T-helper 17 cell (primary cell): ENCODE measurements around the gene HMX3. TPM values are rescaled to one million over a fixed set of nuclear protein-coding genes. Genes with fewer than 3 reads are reported as not detected.
"Not testable (repeated sequence)": the region's sequence is repeated elsewhere in the genome, so short reads cannot be mapped to it uniquely, and the experiment has no call there.

ENCODE experiments used
- ATAC-seq: fragments of 150-1000 bp; cut with Tn5 transposase; 2 replicates; pipeline ENCODE4 v1.10.0; 2021; ENCODE audit warnings: mild to moderate bottlenecking, moderate library complexity
- DNase-seq, 3 donors: peaks; one replicate each; pipeline versions ENCODE4 v3.0.0 to v3.0.0-alpha.2; 2020 to 2021
- H3K9me3 ChIP-seq: one replicate; pipeline ENCODE4 v1.7.0; 2013; ENCODE audit warnings: low read length, mild to moderate bottlenecking; ENCODE audit not compliant: control insufficient read depth, poor library complexity, severe bottlenecking
- H3K27ac Mint-ChIP-seq: one replicate; pipeline ENCODE4 v1.8.0; 2022; ENCODE audit warnings: mild to moderate bottlenecking, moderate library complexity, mixed read lengths
- H3K27me3 Mint-ChIP-seq: one replicate; pipeline ENCODE4 v1.8.0; 2022; ENCODE audit warnings: mixed read lengths
- H3K36me3 Mint-ChIP-seq: one replicate; pipeline ENCODE4 v1.8.0; 2022; ENCODE audit warnings: low read depth, mixed read lengths
- H3K4me1 Mint-ChIP-seq: one replicate; pipeline ENCODE4 v1.8.0; 2022; ENCODE audit warnings: mild to moderate bottlenecking, mixed read lengths
- H3K4me3 Mint-ChIP-seq: one replicate; pipeline ENCODE4 v1.8.0; 2022; ENCODE audit warnings: mild to moderate bottlenecking, moderate library complexity, mixed read lengths
- total RNA-seq, 4 donors: library from RNA in 2 of 4; stranded (reverse) in 2 of 4; gene quantifications; one replicate each; pipeline ENCODE4 v1.2.3 and lab custom pipeline; 2022 to 2026

The HMX3 gene
- total RNA-seq, 2 donors from 2014 or later: 0.39 TPM; not detected in 1

DNA sequence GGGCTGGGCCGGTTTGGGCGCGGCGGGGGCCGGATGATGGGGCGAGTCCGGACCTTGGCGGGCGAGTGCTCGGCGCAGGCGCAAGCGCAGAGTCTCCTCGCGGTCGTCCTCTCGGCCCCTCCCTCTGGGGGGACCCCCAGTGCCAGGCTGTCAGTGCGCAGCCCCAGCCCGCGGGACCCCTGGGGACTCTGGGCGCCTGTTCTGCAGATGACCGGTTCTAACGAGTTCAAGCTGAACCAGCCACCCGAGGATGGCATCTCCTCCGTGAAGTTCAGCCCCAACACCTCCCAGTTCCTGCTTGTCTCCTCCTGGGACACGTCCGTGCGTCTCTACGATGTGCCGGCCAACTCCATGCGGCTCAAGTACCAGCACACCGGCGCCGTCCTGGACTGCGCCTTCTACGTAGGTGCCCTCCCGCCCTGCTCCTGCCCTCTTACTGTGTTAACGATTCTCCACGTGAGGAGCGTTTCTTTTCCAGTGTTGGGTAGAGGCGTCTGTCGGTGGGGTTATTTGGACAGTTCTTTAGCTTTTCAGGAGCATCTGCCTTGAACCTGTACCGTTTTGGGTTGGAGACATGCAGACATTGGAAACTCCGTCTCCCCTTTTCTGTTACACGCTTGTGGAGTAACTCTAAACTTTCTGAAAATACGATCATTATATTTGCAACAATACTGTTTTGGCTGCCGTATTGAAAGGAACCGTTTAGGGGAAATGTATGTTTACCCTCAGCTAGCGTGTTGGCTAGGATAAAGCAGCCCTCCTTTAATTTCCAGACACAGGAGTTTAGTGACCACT is 19.1 kb downstream of the HMX3 start:
- peak; percentile 12 for ATAC-seq
- peak overlapping the region; percentile 100 for H3K4me3 Mint-ChIP-seq
- peaks cover 14% of the 10 kb centered on the region for H3K36me3 Mint-ChIP-seq
- no peaks in the 10 kb centered on the region for H3K9me3 ChIP-seq
- H3K27me3 Mint-ChIP-seq: peaks cover 5% of the 10 kb centered on the region
- H3K27ac Mint-ChIP-seq: peak overlapping the region; percentile 98
- H3K4me1 Mint-ChIP-seq: peaks cover 45% of the 10 kb centered on the region
- peak in 1 of 3 donors; percentile 31 for DNase-seq

DNA sequence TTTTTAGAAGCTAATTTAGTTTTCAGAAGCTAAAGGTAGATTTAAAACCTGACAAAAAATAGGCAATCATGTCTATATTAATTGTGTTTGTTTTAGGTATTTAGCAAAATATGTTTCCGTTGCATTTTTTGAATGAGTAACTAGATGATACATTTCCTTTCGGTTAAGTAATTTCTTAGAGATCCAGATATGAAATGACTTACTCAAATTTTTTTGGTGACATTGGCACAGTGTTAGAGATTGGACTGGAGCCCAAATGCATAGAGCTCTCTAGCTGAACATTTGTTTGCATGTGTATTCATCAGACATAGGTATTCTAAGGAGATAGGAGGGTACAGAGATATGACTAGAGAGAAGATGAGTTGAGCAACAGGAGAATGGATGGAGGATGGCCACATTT is 20.3 kb downstream of the HMX3 start:
- no peak for DNase-seq

DNA sequence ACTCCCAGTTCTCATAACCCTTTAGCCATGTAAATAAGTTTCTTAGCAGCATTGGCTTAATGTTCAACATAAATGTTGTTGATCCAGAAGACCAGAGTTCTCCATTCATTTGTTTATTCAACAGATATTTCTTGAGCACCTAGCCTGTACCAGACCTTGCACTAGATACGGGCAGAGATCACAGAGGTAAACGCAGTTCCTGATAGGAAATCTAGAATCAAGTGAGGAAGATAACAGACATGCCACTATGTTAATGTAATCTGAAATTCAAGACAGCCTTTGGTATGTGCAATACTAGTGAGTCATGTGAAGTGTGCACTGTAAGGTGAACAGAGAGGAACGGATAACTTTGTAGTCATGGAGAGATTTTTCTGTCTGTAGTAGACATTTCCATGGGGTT is 21.4 kb downstream of the HMX3 start:
- peak overlapping the region; percentile 59 for H3K4me3 Mint-ChIP-seq
- H3K27ac Mint-ChIP-seq: peak overlapping the region; percentile 98
- no peak for ATAC-seq
- H3K4me1 Mint-ChIP-seq: peaks cover 55% of the 10 kb centered on the region
- DNase-seq: no peak
- H3K9me3 ChIP-seq: no peaks in the 10 kb centered on the region
- no peaks in the 10 kb centered on the region for H3K27me3 Mint-ChIP-seq
- peaks cover 14% of the 10 kb centered on the region for H3K36me3 Mint-ChIP-seq

More for the DNA sequence above, 20.3 kb downstream of the HMX3 start:
- H3K27me3 Mint-ChIP-seq: no peaks in the 10 kb centered on the region
- H3K9me3 ChIP-seq: no peaks in the 10 kb centered on the region
- no peak overlapping the region for H3K4me3 Mint-ChIP-seq
- H3K27ac Mint-ChIP-seq: peak overlapping the region; percentile 98
- H3K36me3 Mint-ChIP-seq: peaks cover 14% of the 10 kb centered on the region
- peaks cover 55% of the 10 kb centered on the region for H3K4me1 Mint-ChIP-seq
- no peak for ATAC-seq

DNA sequence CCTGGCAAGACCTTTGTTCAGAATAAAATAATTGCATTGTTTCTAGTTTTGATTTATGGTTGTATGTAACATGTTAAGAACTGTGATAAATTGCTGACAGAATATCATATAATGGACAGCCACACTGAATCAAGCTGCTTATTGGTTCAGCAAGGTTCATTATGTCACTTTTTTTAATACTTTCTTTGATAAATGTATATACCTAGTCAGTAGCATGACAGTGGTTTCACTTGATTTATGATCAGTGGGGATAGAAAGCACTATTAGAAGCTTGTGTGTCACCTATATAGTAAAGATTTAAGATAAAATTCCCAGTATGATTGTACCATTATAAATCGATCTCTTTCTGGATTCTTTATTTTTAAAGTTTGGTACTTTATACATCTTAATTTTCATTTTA is 22.9 kb downstream of the HMX3 start:
- peaks cover 14% of the 10 kb centered on the region for H3K36me3 Mint-ChIP-seq
- no peak for ATAC-seq

DNA sequence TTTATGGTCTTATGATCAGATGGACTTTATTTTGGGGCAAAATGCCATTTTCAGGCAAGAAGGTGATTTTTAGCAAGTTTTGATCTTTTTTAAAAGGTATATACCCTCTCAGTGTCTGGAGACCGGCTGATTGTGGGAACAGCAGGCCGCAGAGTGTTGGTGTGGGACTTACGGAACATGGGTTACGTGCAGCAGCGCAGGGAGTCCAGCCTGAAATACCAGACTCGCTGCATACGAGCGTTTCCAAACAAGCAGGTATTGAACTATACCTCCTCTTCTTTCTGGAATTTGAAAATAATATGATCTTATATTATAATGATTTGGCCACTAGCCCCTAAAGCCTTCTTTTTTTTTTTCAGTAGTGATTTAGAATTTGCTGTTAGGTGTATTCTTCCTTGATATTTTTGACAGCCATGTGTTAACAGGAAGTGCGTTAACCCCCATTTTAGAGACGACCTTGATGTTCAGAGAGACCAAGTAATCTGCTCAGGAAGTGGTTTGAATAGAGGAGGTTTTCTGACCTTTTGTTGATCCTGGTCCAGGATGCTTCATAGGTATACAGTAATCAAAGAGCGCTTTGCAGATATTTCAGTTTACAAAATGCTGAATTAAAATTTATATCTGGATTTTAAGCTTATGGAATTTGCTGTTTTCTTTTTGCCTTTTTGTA is 24.7 kb downstream of the HMX3 start:
- Mint-ChIP-seq H3K4me1 (peaks cover 44% of the 10 kb centered on the region), H3K4me3 (peak overlapping the region; percentile 66), H3K27me3 (no peaks in the 10 kb centered on the region), H3K36me3 (peaks cover 11% of the 10 kb centered on the region), H3K27ac (peak overlapping the region; percentile 85)
- DNase-seq (no peak), ATAC-seq (peak; percentile 99)
- H3K9me3 ChIP-seq: no peaks in the 10 kb centered on the region

More for the DNA sequence above, 22.9 kb downstream of the HMX3 start:
- H3K9me3 ChIP-seq: no peaks in the 10 kb centered on the region
- no peaks in the 10 kb centered on the region for H3K27me3 Mint-ChIP-seq
- H3K4me3 Mint-ChIP-seq: no peak overlapping the region
- H3K27ac Mint-ChIP-seq: peak overlapping the region; percentile 98
- peaks cover 53% of the 10 kb centered on the region for H3K4me1 Mint-ChIP-seq
- no peak for DNase-seq

DNA sequence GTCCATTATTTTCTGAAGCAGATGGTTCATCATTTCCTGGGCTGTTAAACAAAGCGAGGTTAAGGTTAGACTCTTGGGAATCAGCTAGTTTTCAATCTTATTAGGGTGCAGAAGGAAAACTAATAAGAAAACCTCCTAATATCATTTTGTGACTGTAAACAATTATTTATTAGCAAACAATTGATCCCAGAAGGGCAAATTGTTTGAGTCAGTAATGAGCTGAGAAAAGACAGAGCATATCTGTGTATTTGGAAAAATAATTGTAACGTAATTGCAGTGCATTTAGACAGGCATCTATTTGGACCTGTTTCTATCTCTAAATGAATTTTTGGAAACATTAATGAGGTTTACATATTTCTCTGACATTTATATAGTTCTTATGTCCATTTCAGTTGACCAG is 28.5 kb downstream of the HMX3 start:
- Mint-ChIP-seq H3K4me1 (peaks cover 24% of the 10 kb centered on the region), H3K4me3 (no peak overlapping the region), H3K27me3 (no peaks in the 10 kb centered on the region), H3K27ac (no peak overlapping the region), H3K36me3 (peaks cover 4% of the 10 kb centered on the region)
- no peaks in the 10 kb centered on the region for H3K9me3 ChIP-seq
- ATAC-seq (no peak), DNase-seq (no peak)

DNA sequence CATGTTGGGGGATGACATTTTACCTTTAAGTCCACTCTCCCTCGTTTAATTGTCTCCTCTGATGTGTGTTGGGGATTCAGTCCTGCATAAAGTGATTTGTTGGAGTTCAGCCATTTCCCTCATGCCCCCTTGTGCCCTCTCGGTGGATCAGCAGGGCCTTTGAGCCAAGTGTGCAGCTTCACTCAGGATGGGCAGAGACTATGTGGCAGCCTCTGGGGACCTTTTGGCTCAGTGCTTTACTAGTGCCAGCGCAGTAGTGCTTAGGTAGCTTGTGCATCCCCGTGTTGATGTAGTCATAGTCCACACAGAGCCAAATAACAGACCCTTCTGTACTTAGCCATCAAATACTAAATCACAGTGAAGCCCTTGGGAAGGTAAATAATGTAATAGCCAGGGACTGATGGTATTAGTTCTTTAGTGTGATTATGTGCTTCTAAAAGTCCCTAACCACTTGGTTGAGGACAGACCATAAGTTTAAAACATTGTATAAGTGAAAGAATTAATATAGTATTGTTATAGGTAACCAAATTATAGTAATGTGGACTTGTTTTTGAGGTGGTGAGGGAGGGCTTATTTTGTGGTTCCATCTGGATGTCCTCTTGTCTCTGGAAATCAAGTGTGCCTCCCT is 29.8 kb downstream of the HMX3 start:
- Mint-ChIP-seq H3K36me3 (peaks cover 4% of the 10 kb centered on the region), H3K4me3 (no peak overlapping the region), H3K27ac (no peak overlapping the region), H3K27me3 (no peaks in the 10 kb centered on the region), H3K4me1 (peaks cover 18% of the 10 kb centered on the region)
- ATAC-seq: no peak
- no peaks in the 10 kb centered on the region for H3K9me3 ChIP-seq
- DNase-seq: no peak

DNA sequence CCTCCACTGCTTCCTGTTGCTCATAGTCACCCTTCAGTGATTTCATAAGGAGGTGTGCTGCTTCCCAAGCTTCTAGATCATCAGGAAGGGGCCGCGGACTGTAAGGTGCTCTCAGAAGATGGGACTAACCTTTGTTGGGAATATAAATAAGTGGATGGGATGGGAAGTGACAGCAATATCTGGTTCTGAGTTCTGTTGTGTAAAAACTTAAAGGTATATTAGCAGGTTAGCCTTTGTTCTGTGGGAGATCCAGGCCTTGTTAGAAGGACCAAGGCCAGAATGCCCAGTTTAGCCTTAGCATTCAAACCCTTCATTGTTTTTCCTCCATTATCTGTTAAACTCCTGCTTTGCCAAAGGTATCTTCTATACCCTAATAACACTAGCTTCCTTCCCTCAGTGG is 30.8 kb downstream of the HMX3 start:
- Mint-ChIP-seq H3K4me1 (peaks cover 12% of the 10 kb centered on the region), H3K27ac (peak overlapping the region; percentile 19), H3K4me3 (no peak overlapping the region), H3K27me3 (no peaks in the 10 kb centered on the region), H3K36me3 (peaks cover 4% of the 10 kb centered on the region)
- DNase-seq: no peak
- ATAC-seq: no peak
- H3K9me3 ChIP-seq: no peaks in the 10 kb centered on the region

DNA sequence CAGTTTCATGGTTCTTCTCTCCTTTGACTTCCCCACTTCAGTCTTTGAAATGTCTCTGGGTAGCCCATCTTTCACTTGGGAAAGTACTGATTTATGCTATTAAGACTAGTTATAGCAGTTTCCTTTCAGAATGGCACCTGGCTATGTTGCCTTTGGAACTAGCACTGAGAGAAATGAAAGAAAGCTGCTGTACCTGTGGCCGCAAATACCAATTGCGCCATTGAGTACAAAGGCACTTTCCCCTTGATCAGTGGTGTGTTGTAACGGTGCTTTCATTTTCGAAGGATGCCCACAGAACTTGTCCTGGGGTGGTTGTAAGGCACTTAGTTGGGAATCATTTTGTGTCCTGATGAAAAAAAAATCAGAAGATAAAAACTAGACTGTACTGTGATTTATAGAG is 35.2 kb downstream of the HMX3 start:
- ATAC-seq: no peak
- no peaks in the 10 kb centered on the region for H3K27me3 Mint-ChIP-seq
- DNase-seq: no peak
- no peak overlapping the region for H3K27ac Mint-ChIP-seq
- H3K9me3 ChIP-seq: no peaks in the 10 kb centered on the region
- no peak overlapping the region for H3K4me3 Mint-ChIP-seq
- H3K4me1 Mint-ChIP-seq: peaks cover 13% of the 10 kb centered on the region
- H3K36me3 Mint-ChIP-seq: peaks cover 7% of the 10 kb centered on the region

DNA sequence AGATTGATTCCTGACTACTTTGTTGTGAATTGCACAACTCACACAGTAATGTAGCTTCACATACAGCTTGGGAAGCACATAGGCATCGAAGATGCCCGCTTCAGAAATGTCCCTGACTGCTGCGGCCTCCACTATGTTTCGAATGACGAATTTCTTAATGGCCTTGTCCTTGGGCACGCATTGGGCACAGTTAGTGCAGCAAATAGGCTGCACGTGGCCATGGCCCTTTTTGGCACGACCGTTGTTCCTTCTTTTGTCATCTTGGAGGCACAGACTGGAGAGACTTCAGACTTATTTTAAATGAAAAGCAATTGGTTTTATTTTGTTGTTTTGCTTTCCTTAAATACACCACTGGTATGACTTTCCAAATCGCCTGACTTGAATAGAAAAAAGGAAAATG is 35.8 kb downstream of the HMX3 start:
- not testable (repeated sequence) for H3K9me3 ChIP-seq, H3K4me3 Mint-ChIP-seq, H3K36me3 Mint-ChIP-seq, ATAC-seq, H3K27ac Mint-ChIP-seq, DNase-seq, H3K27me3 Mint-ChIP-seq
- H3K4me1 Mint-ChIP-seq: peaks cover 10% of the 10 kb centered on the region

DNA sequence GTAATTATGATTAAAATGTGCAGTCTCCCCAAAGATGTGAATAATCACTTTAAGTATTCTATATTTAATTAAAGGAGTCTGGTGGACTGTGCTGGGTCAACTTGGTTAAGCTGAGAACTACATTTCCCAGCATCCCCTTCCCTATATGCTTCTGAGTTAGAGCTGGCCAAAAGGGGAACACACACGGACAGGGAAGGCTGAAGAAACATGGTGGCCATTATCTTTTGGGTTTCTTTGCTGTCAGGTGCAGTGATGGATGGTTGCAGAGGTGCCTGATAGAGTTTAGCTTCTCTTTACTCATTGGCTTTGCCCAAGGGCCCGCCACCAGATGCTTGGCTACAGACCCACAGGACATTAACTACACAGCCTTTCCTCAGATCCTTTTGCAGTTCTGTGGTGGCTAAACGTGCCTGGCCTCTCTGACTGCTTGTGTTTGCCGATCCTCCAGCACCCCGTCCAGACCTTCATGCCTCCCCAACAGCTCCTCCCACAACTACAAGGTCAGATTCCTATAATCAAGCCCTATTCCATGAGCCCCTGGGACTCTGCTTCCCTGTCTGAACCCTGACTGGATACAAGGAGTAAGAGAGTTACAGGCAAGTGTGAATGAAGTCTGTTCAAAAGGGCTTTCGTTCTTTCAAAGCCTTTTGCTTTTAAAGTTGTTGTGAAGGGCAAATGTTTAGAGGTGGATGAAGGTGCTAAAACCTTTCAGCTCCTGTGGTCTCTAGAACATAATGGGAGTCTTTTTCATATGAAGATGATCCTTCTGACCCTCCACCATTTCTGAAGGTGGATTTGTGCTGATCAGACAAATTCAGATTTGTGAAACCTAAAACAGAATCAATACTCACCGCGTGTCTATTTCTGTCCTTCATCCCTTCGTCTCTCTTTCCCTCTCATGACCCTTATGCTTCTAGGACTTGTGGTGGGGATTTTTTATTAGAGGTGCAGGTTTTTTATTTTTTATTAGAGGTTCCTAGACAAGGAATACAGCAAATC is 39.9 kb downstream of the HMX3 start:
- H3K27me3 Mint-ChIP-seq: no peaks in the 10 kb centered on the region
- H3K27ac Mint-ChIP-seq: no peak overlapping the region
- no peak overlapping the region for H3K4me3 Mint-ChIP-seq

DNA sequence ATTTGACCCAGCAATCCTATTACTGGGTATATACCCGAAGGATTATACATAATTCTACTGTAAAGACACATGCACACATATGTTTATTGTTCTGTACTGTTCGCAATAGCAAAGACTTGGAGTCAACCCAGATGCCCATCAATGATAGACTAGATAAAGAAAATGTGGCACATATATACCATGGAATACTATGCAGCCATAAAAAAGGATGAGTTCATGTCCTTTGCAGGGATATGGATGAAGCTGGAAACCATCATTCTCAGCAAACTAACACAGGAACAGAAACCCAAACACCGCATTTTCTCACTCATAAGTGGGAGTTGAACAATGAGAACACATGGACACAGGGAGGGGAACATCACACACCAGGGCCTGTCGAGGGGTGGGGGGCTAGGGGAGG is 42.6 kb downstream of the HMX3 start:
- H3K36me3 Mint-ChIP-seq: peaks cover 12% of the 10 kb centered on the region
- H3K27me3 Mint-ChIP-seq: not testable (repeated sequence)

More for the DNA sequence above, 39.9 kb downstream of the HMX3 start:
- peaks cover 11% of the 10 kb centered on the region for H3K36me3 Mint-ChIP-seq
- H3K4me1 Mint-ChIP-seq: peaks cover 6% of the 10 kb centered on the region
- ATAC-seq: no peak
- no peaks in the 10 kb centered on the region for H3K9me3 ChIP-seq
- no peak for DNase-seq

More for the DNA sequence above, 42.6 kb downstream of the HMX3 start:
- not testable (repeated sequence) for H3K9me3 ChIP-seq, DNase-seq, H3K27ac Mint-ChIP-seq, H3K4me1 Mint-ChIP-seq, ATAC-seq, H3K4me3 Mint-ChIP-seq
